A549 treated with RU486 at 1 μM for 4 hours (cell line): ENCODE results near the gene LGALS14. TPM values are rescaled to one million over a fixed set of nuclear protein-coding genes. Genes with fewer than 3 reads are reported as not detected.

Experiments
- total RNA-seq: library from RNA; stranded (reverse); fragments of 200-300 nt; extraction: Qiagen RNA extraction; gene quantifications from 5 replicates; pipeline ENCODE4 v1.2.3, GENCODE V29; 2022; ENCODE audit warnings: low read depth

The LGALS14 gene, protein sequence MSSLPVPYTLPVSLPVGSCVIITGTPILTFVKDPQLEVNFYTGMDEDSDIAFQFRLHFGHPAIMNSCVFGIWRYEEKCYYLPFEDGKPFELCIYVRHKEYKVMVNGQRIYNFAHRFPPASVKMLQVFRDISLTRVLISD
- total RNA-seq, result not detected in 5 replicates

DNA sequence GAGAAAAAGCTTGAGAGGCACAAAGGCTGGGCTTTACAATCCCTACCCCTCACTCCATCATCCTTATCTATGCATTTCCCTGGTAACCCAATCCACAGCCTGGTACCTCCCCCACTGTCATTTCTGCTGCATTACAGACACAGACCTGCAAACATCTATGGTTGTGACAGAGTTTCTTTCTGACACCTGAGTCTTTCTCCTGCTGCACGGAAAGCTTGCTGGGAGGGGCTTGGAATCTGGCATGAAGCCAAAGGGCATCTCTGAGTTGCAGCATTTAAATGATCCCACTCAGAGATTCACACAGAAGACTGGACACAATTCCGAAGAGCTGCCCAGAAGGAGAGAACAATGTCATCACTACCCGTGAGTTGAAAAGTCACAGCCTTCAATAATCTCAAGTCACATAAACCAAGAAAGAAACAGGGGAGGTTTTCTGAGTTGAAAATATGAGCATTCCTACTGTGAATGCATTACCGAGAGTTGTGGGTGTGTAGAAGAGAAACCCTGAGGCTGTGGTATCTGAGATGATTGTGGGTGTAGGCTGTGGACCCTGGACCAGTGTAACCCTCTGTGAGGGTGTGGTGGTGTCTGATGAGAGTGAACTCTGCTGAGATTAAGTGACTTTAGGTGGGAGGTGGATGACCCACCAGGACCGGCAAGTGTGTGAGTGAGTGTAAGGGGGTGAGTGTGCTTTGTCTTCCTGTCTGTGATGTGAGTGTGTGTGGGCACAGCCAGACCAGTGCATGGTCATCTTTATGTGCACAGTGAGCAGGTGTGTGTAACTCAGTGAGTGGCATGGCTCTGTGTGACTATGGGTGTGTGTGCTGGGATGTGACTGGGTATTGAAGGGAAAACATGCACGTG, at the start of gene LGALS14:
Gene LGALS14 (plus strand): TSS at position 301 of the 864 bp plus-strand sequence. CDS start 48 bp downstream, at position 349.

DNA sequence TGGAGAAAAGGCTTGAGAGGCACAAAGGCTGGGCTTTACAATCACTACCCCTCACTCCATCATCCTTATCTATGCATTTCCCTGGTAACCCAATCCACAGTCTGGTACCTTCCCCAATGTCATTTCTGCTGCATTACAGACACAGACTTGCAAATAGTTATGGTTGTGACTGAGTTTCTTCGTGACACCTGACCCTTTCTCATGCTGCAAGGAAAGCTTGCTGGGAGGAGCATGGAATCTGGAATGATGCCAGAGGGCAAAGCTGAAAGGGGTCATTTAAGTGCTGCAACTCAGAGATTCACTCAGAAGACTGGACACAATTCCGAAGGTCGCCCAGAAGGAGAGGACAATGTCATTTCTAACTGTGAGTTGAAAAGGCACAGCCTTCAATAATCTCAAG, 48.7 kb upstream of the LGALS14 start, which contains the start of gene LGALS16:
Gene LGALS16 (plus strand): TSS at position 301 of the 400 bp plus-strand sequence. CDS start 49 bp downstream, at position 350.

DNA sequence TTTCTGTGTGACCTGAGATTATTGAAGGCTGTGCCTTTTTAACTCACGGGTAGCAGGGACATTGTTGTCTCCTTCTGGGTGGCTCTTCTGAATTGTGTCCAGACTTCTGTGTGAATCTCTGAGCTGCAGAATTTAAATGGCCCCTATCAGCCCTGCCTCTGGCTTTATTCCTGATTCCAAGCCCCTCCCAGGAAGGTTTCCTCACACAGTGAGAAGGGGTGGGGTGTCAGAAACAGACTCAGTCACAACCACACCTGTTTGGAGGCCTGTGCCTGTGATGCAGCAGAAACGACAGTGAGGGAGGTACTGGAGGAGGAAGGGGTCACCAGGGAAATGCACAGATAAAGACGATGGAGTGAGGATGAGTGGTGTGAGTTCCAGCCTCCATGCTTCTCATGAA, 33.6 kb downstream of the LGALS14 start, which contains the start of gene CLC:
Gene CLC (minus strand): TSS at position 139 of the 400 bp plus-strand sequence. CDS start 77 bp downstream, at position 62.

Other genes starting within 250 kb of the LGALS14 start
- 173 to 236 TPM (median 217 TPM) in 5 replicates for gene TIMM50, start 223.6 kb upstream of the LGALS14 start, total RNA-seq
- 6.3 to 11.9 TPM (median 11.1 TPM) in 5 replicates for gene DLL3, start 205.5 kb upstream of the LGALS14 start, total RNA-seq
- gene SELENOV, start 189.3 kb upstream of the LGALS14 start, total RNA-seq, result not detected in 5 replicates
- 8.0 to 10.9 TPM (median 9.2 TPM) in 5 replicates for gene EID2B, start 171.6 kb upstream of the LGALS14 start, total RNA-seq
- 27.0 to 55.8 TPM (median 49.7 TPM) in 5 replicates for gene EID2, start 164.3 kb upstream of the LGALS14 start, total RNA-seq
- gene LGALS13, start 102.0 kb upstream of the LGALS14 start, total RNA-seq, result not detected in 5 replicates
- gene LGALS16, start 48.6 kb upstream of the LGALS14 start, total RNA-seq, result not detected in 5 replicates
- gene CLC, start 33.5 kb downstream of the LGALS14 start, total RNA-seq, result not detected in 5 replicates
- not detected in 5 replicates for gene LEUTX, start 74.4 kb downstream of the LGALS14 start, total RNA-seq
- gene DYRK1B, start 129.7 kb downstream of the LGALS14 start, total RNA-seq, result 17.2 to 24.6 TPM (median 20.5 TPM) in 5 replicates
- gene FBL, start 141.9 kb downstream of the LGALS14 start, total RNA-seq, result 611 to 816 TPM (median 717 TPM) in 5 replicates
- 0.45 to 1.3 TPM (median 0.84 TPM) in 5 replicates for gene FCGBP, start 230.2 kb downstream of the LGALS14 start, total RNA-seq